Endothelial cell of umbilical vein (primary cell): Measurements from ENCODE around the gene C3orf52. TPM values are rescaled to one million over a fixed set of nuclear protein-coding genes. Genes with fewer than 3 reads are reported as not detected.

ENCODE experiments used
- BruUV-seq: library from RNA; stranded (reverse); fragments of 400-500 nt; replicated peaks from 2 replicates; lab custom pipeline; 2021; lab: Mats Ljungman, UMichigan
- CTCF ChIA-PET: fragments of 300-600, 350-600 bp; sonication (Branson Sonifier 250); formaldehyde crosslinking; loops from one replicate; lab custom pipeline; 2021; ENCODE audit warnings: antibody characterized with exemption, inconsistent platforms; lab: Charles Lee
- POLR2A ChIA-PET: fragments of 300-600, 350-600 bp; sonication (Branson Sonifier 250); formaldehyde crosslinking; loops from one replicate; lab custom pipeline; 2021; ENCODE audit warnings: antibody characterized with exemption, inconsistent platforms; lab: Charles Lee
- DNase-seq: peaks from one replicate; pipeline ENCODE4 v3.0.0-alpha.2; 2011; ENCODE audit warnings: low read depth, low spot score
- FAIRE-seq: peaks from 2 replicates; lab custom pipeline; 2011; peaks lifted over from hg19 to GRCh38; lab: Jason Lieb, UNC
- H2AFZ ChIP-seq: 2 replicates; pipeline ENCODE4 v1.6.0; 2012; ENCODE audit warnings: low read depth, low read length, control low read depth, inconsistent platforms
- H3K27ac ChIP-seq: 2 replicates; pipeline ENCODE4 v1.5.1; 2011; ENCODE audit warnings: low read depth, mild to moderate bottlenecking, control low read depth, low read length, moderate library complexity; ENCODE audit not compliant: insufficient read depth
- H3K27me3 ChIP-seq, 2 experiments: 2 replicates each; pipeline versions ENCODE4 v1.6.0 to v1.6.1; 2011; ENCODE audit warnings: low read length in 2 of 2, mixed read lengths in 1 of 2; ENCODE audit not compliant: control insufficient read depth in 2 of 2, insufficient read depth in 2 of 2
- H3K36me3 ChIP-seq, 2 experiments: 2 replicates in 1 of 2; 3 replicates in 1 of 2; pipeline ENCODE4 v1.5.1; 2011; ENCODE audit warnings: low read length in 2 of 2, mild to moderate bottlenecking in 1 of 2, moderate library complexity in 1 of 2; ENCODE audit not compliant: control insufficient read depth in 2 of 2, insufficient read depth in 2 of 2; ENCODE audit errors: extremely low read depth in 1 of 2
- H3K4me1 ChIP-seq: 3 replicates; pipeline ENCODE4 v1.5.1; 2011; ENCODE audit warnings: mild to moderate bottlenecking, low read length; ENCODE audit not compliant: control insufficient read depth, insufficient read depth; ENCODE audit errors: extremely low read depth
- H3K4me2 ChIP-seq: 2 replicates; pipeline ENCODE4 v1.6.1; 2011; ENCODE audit warnings: low read length, control low read depth, mixed read lengths; ENCODE audit not compliant: insufficient read depth
- H3K4me3 ChIP-seq, 3 experiments: fragments of 200-600 bp in 1 of 3; sonication (generic), shearing (Covaris generic) in 1 of 3; replicated peaks in 1 of 3; 2 replicates each; pipeline ENCODE4 v1.5.1; 2011 to 2016; ENCODE audit warnings: control low read depth in 3 of 3, low read length in 3 of 3, mild to moderate bottlenecking in 2 of 3, inconsistent platforms in 1 of 3, low read depth in 1 of 3, moderate library complexity in 1 of 3; ENCODE audit not compliant: insufficient read depth in 1 of 3
- H3K79me2 ChIP-seq: 2 replicates; pipeline ENCODE4 v1.6.0; 2012; ENCODE audit warnings: low read length, inconsistent platforms; ENCODE audit not compliant: control insufficient read depth, insufficient read depth
- H3K9ac ChIP-seq: replicated peaks from 2 replicates; pipeline ENCODE3; 2011; ENCODE audit warnings: low read length, control low read depth; ENCODE audit not compliant: insufficient read depth; ENCODE audit errors: extremely low read depth
- H3K9me1 ChIP-seq: replicated peaks from 3 replicates; pipeline ENCODE4 v1.6.0; 2011; ENCODE audit warnings: mild to moderate bottlenecking, low read length; ENCODE audit not compliant: control insufficient read depth, insufficient read depth; ENCODE audit errors: extremely low read depth
- H3K9me3 ChIP-seq: replicated peaks from 2 replicates; pipeline ENCODE4 v1.5.1; 2012; ENCODE audit warnings: low read length, inconsistent platforms; ENCODE audit not compliant: control insufficient read depth, insufficient read depth
- H4K20me1 ChIP-seq: replicated peaks from 2 replicates; pipeline ENCODE3; 2011; ENCODE audit warnings: mild to moderate bottlenecking, low read length; ENCODE audit not compliant: control insufficient read depth, insufficient read depth; ENCODE audit errors: extremely low read depth
- EZH2 ChIP-seq: IDR thresholded peaks from 2 replicates; pipeline ENCODE4 v1.6.1; 2012; ENCODE audit warnings: borderline replicate concordance, low read depth, mild to moderate bottlenecking, moderate library complexity, low read length, inconsistent platforms; ENCODE audit not compliant: severe bottlenecking
- GATA2 ChIP-seq: IDR thresholded peaks from 2 replicates; pipeline ENCODE4 v1.7.0; 2011; ENCODE audit warnings: low read depth, mild to moderate bottlenecking, moderate library complexity, mixed read lengths, low read length; ENCODE audit not compliant: insufficient read length, insufficient read depth
- JUN ChIP-seq: IDR thresholded peaks from 2 replicates; pipeline ENCODE4 v1.6.1; 2011; ENCODE audit warnings: borderline replicate concordance, low read depth; ENCODE audit not compliant: insufficient read length, insufficient read depth
- MYC ChIP-seq: IDR thresholded peaks from one replicate; pipeline ENCODE4 v1.6.1; 2011; ENCODE audit warnings: mild to moderate bottlenecking, low read depth, low read length
- POLR2A ChIP-seq: IDR thresholded peaks from 2 replicates; pipeline ENCODE4 v1.6.1; 2012; ENCODE audit warnings: low read depth, mild to moderate bottlenecking, control low read depth, low read length
- POLR2AphosphoS5 ChIP-seq: IDR thresholded peaks from 2 replicates; pipeline ENCODE4 v1.6.1; 2012; ENCODE audit warnings: low read depth, mild to moderate bottlenecking, control low read depth, low read length, moderate library complexity; ENCODE audit not compliant: insufficient read depth
- dilution Hi-C: fragments of 300-500 bp; cut with MboI; formaldehyde crosslinking; loops from one replicate; pipeline ENCODE4 v1.15.0; 2019; ENCODE audit warnings: low sequenced_read_pairs; ENCODE audit not compliant: extremely low pct_ligation_motif_present
- intact Hi-C: fragments of 100-400 bp; cut with micrococcal nuclease; formaldehyde crosslinking; loops from one replicate; pipeline ENCODE4 v1.10.0; 2022
- polyA plus RNA-seq, 4 experiments: library from polyadenylated mRNA; depleted of rRNA in 3 of 4; stranded (reverse) in 3 of 4; unstranded in 1 of 4; fragments of >200 nt; gene quantifications; 2 replicates each; pipeline versions ENCODE4 v1.2.1 to v1.2.3, GENCODE V29; 2011 to 2012; ENCODE audit warnings: missing spikeins in 1 of 4
- total RNA-seq: library from RNA; stranded (reverse); gene quantifications from 2 replicates; pipeline ENCODE4 v1.2.3, GENCODE V29; 2021
- TF ChIP-seq, protein P1 (sequence below): IDR thresholded peaks from 2 replicates; pipeline ENCODE4 v1.6.1; 2011; ENCODE audit not compliant: insufficient read depth, insufficient read length
- TF ChIP-seq, protein P2 (sequence below), 2 donors: IDR thresholded peaks; 1 replicate in 1 of 2; 2 replicates in 1 of 2; pipeline ENCODE4 v1.5.1; 2011; ENCODE audit warnings: low read length in 2 of 2, mild to moderate bottlenecking in 2 of 2, moderate library complexity in 2 of 2, control low read depth in 1 of 2, inconsistent platforms in 1 of 2, low read depth in 1 of 2; ENCODE audit not compliant: insufficient read depth in 1 of 2; ENCODE audit errors: extremely low read depth in 1 of 2

The C3orf52 gene
- total and polyA plus RNA-seq, 2 donors (not counting 3 experiments of a cell fraction or from before 2014, with no cell fraction given) = 4.2 to 4.6 TPM

DNA sequence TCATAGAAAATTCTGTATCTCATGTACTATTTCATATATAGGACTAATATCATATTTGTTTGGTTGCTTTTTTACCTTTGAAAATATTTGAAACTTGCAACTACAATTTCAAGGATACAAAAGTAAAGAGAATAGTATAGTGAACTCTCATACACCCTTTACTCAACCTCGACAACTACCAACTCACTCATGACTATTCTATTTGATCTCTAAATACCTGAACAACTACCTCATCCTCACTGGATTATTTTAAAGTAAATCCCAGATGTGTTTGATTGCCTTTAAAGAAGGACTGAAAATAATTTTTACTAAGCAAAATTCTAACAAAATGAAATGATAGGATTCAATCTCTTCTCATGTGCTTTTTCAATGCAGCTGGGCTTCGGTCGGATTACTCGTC is 39.6 kb upstream of the C3orf52 start:
- intact Hi-C loops = no loop called here

DNA sequence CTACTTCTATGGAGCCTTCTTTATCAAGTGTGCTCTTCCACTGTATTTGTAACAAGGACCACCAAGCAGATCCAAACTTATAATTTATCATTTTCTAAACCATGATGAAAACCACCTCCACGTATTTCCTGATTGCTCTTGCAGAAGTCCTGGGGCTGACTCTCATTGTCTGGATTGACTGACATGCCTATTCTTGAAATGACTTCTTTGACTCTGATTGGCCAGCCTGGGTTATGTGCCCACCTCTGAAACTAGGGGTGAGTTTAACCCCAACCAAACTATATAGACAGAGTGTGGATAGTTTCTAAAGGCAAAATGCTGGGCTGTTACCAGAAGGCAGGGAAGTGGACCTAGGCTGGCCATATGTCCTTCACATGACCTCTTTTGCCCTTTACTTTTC is 38.9 kb upstream of the C3orf52 start:
- Histone ChIP-seq H3K4me3 (no peak overlapping the region), H4K20me1 (no peaks in the 10 kb centered on the region), H3K79me2 (no peaks in the 10 kb centered on the region), H3K9ac (no peak overlapping the region), H3K9me3 (no peaks in the 10 kb centered on the region), H3K9me1 (no peaks in the 10 kb centered on the region), H3K36me3 (no peaks in the 10 kb centered on the region), H3K27ac (no peak overlapping the region), H2AFZ (no peak overlapping the region), H3K4me1 (no peaks in the 10 kb centered on the region), H3K27me3 (peaks cover 0 to 2% of the 10 kb centered on the region in 2 experiments), H3K4me2 (no peak overlapping the region)
- FAIRE-seq (no peak), DNase-seq (no peak)
- POLR2A ChIA-PET = no interaction called here
- intact Hi-C loops = no loop called here
- no TSS peak for BruUV-seq
- CTCF ChIA-PET = no interaction called here
- TF ChIP-seq GATA2 (no peak), POLR2A (no peak), POLR2AphosphoS5 (no peak), JUN (no peak)
- TF ChIP-seq, protein P1, sequence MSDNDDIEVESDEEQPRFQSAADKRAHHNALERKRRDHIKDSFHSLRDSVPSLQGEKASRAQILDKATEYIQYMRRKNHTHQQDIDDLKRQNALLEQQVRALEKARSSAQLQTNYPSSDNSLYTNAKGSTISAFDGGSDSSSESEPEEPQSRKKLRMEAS = no peak
- TF ChIP-seq, protein P2, sequence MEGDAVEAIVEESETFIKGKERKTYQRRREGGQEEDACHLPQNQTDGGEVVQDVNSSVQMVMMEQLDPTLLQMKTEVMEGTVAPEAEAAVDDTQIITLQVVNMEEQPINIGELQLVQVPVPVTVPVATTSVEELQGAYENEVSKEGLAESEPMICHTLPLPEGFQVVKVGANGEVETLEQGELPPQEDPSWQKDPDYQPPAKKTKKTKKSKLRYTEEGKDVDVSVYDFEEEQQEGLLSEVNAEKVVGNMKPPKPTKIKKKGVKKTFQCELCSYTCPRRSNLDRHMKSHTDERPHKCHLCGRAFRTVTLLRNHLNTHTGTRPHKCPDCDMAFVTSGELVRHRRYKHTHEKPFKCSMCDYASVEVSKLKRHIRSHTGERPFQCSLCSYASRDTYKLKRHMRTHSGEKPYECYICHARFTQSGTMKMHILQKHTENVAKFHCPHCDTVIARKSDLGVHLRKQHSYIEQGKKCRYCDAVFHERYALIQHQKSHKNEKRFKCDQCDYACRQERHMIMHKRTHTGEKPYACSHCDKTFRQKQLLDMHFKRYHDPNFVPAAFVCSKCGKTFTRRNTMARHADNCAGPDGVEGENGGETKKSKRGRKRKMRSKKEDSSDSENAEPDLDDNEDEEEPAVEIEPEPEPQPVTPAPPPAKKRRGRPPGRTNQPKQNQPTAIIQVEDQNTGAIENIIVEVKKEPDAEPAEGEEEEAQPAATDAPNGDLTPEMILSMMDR (IDR thresholded peaks at IDR 0.05; ENCODE audit: extremely low read depth in 1 of 2, insufficient read depth in 1 of 2, low read depth in 1 of 2, low read length in 2 of 2) = no peak
- dilution Hi-C loops = no loop called here

More for the DNA sequence above, 39.6 kb upstream of the C3orf52 start:
- Histone ChIP-seq H3K27me3 (no peaks in the 10 kb centered on the region), H3K79me2 (no peaks in the 10 kb centered on the region), H3K4me1 (no peaks in the 10 kb centered on the region), H3K9ac (no peak overlapping the region), H3K9me1 (no peaks in the 10 kb centered on the region), H3K9me3 (no peaks in the 10 kb centered on the region), H2AFZ (no peak overlapping the region), H3K27ac (no peak overlapping the region), H3K4me2 (no peak overlapping the region), H3K36me3 (no peaks in the 10 kb centered on the region), H3K4me3 (no peak overlapping the region), H4K20me1 (no peaks in the 10 kb centered on the region)
- dilution Hi-C loops = no loop called here
- DNase-seq (no peak), FAIRE-seq (no peak)
- CTCF ChIA-PET = interaction anchor here (1.0 kb wide), 1 partner anchor 33 kb away, joined by 3 read pairs; no protein-coding TSS in a partner anchor
- POLR2A ChIA-PET = no interaction called here
- TF ChIP-seq POLR2A (no peak), EZH2 (no peak), JUN (no peak), MYC (no peak), POLR2AphosphoS5 (no peak), GATA2 (no peak)
- TF ChIP-seq, protein P1 = no peak
- BruUV-seq = no TSS peak
